HG02623 (cell line): ENCODE results near the gene MED28.

ENCODE experiments used
- ATAC-seq: cut with Tn5 transposase; IDR thresholded peaks from one replicate; pipeline ENCODE4 v1.9.1; 2021; ENCODE audit warnings: moderate library complexity; ENCODE audit not compliant: unreplicated experiment

The MED28 gene

GRCh38 chr4:17665346-17665745 is 50.9 kb downstream of the MED28 start:
- no peak for ATAC-seq

- ATAC-seq = no peak
These were observed 51.4 kb downstream of the MED28 start for GRCh38 chr4:17665852-17666251.

- no peak for ATAC-seq
These were observed 52.8 kb downstream of the MED28 start for GRCh38 chr4:17667253-17667652.

GRCh38 chr4:17667653-17668201 is 53.3 kb downstream of the MED28 start:
- no peak for ATAC-seq

- ATAC-seq = no peak
These were observed 56.0 kb downstream of the MED28 start for GRCh38 chr4:17670423-17670822.

GRCh38 chr4:17680559-17681280 is 66.3 kb downstream of the MED28 start:
- ATAC-seq = no peak

GRCh38 chr4:17681281-17682221 is 67.1 kb downstream of the MED28 start:
- ATAC-seq = no peak

- ATAC-seq = no peak
These were observed 67.8 kb downstream of the MED28 start for GRCh38 chr4:17682222-17682566.
